HEK293T (cell line): ENCODE data around the gene USP43.
"Not testable (repeated sequence)": the region's sequence is repeated elsewhere in the genome, so short reads cannot be mapped to it uniquely, and the experiment has no call there.

Source experiments
- CTCF ChIA-PET: fragments of 350-600 bp; formaldehyde crosslinking; extraction: SDS; loops from one replicate; lab custom pipeline; 2021; ENCODE audit warnings: antibody characterized with exemption, inconsistent platforms; lab: Yijun Ruan, JAX
- POLR2A ChIA-PET: fragments of 350-600 bp; formaldehyde crosslinking; extraction: SDS; loops from one replicate; lab custom pipeline; 2020; ENCODE audit warnings: antibody characterized with exemption, inconsistent platforms; lab: Yijun Ruan, JAX
- DNase-seq: peaks from one replicate; pipeline ENCODE4 v3.0.0; 2012; ENCODE audit warnings: mixed read lengths; ENCODE audit errors: extremely low spot score
- ARNT ChIP-seq: fragments of 450-650 bp; IDR thresholded peaks from 2 replicates; pipeline ENCODE4 v1.6.1; 2017; ENCODE audit warnings: mild to moderate bottlenecking
- BHLHE40 ChIP-seq: fragments of 450-650 bp; IDR thresholded peaks from 2 replicates; pipeline ENCODE4 v1.6.1; 2016; ENCODE audit warnings: mild to moderate bottlenecking, moderate library complexity, borderline replicate concordance
- CTBP1 ChIP-seq: fragments of 450-650 bp; IDR thresholded peaks from 2 replicates; pipeline ENCODE4 v1.6.1; 2016; ENCODE audit warnings: borderline replicate concordance
- ELF4 ChIP-seq: fragments of 450-650 bp; IDR thresholded peaks from 2 replicates; pipeline ENCODE4 v1.6.1; 2017; ENCODE audit warnings: antibody characterized with exemption
- FOXA1 ChIP-seq: fragments of 450-650 bp; IDR thresholded peaks from 2 replicates; pipeline ENCODE4 v1.6.1; 2016; ENCODE audit warnings: mild to moderate bottlenecking
- FOXK2 ChIP-seq: fragments of 450-650 bp; IDR thresholded peaks from 2 replicates; pipeline ENCODE4 v1.6.1; 2016; ENCODE audit warnings: mild to moderate bottlenecking
- FOXM1 ChIP-seq: fragments of 450-650 bp; IDR thresholded peaks from 2 replicates; pipeline ENCODE4 v1.6.1; 2017; ENCODE audit warnings: mild to moderate bottlenecking, borderline replicate concordance
- HDGF ChIP-seq: fragments of 450-650 bp; IDR thresholded peaks from 2 replicates; pipeline ENCODE4 v1.6.1; 2017; ENCODE audit warnings: antibody characterized with exemption, borderline replicate concordance
- L3MBTL2 ChIP-seq: fragments of 450-650 bp; conservative IDR thresholded peaks from 2 replicates; pipeline ENCODE4 v1.6.1; 2016; ENCODE audit warnings: mild to moderate bottlenecking
- LEF1 ChIP-seq: fragments of 450-650 bp; IDR thresholded peaks from 2 replicates; pipeline ENCODE4 v1.6.1; 2017; ENCODE audit warnings: mild to moderate bottlenecking, borderline replicate concordance
- NFRKB ChIP-seq: fragments of 450-650 bp; IDR thresholded peaks from 2 replicates; pipeline ENCODE4 v1.6.1; 2016; ENCODE audit warnings: mild to moderate bottlenecking, moderate library complexity
- SP1 ChIP-seq: fragments of 450-650 bp; IDR thresholded peaks from 2 replicates; pipeline ENCODE4 v1.6.1; 2017
- SUZ12 ChIP-seq: fragments of 450-650 bp; IDR thresholded peaks from 2 replicates; pipeline ENCODE4 v1.6.1; 2016; ENCODE audit warnings: mild to moderate bottlenecking
- TARDBP ChIP-seq: fragments of 450-650 bp; IDR thresholded peaks from 2 replicates; pipeline ENCODE4 v1.6.1; 2016
- ZNF384 ChIP-seq: fragments of 450-650 bp; IDR thresholded peaks from 2 replicates; pipeline ENCODE4 v1.6.1; 2016
- TF ChIP-seq, protein P1 (sequence below): fragments of 450-650 bp; IDR thresholded peaks from 2 replicates; pipeline ENCODE4 v1.6.1; 2016

USP43 gene

DNA sequence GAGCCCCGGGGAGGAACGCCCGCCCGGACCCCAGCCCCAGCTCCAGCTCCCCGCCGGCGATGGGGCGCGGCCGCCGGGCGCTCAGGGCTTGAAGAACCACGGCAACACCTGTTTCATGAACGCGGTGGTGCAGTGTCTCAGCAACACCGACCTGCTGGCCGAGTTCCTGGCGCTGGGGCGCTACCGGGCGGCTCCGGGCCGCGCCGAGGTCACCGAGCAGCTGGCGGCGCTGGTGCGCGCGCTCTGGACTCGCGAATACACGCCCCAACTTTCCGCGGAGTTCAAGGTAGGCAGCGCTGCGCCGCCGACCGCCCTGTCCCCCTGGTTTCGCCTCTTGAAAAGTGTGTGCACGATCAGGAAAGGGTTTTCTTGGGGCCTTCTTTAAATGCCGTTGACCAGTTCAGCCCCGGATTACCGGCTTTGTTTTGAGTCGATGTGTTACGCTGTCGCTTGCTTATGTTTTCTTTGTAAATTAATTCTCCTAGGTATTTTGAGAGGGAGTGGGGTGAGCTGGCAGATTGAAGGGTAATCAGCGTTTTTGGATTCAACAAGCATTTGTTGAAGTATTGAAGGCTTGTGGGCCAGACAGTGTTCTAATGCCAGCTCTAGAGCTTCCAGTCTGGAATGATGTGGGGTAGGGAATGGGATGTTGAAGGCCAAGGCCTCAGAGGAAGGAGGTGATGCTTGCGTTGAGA lies 681 bp downstream of the USP43 start:
- TF ChIP-seq BHLHE40 (no peak), FOXA1 (no peak), L3MBTL2 (peak; percentile 48; the same call in 1 of the 2 replicates)
- ChIA-PET CTCF (no interaction called here), POLR2A (interaction anchor here (1.5 kb wide), 1 partner anchor 643 kb away, joined by 3 read pairs; no protein-coding TSS in a partner anchor)
- peak; percentile 40 for DNase-seq

DNA sequence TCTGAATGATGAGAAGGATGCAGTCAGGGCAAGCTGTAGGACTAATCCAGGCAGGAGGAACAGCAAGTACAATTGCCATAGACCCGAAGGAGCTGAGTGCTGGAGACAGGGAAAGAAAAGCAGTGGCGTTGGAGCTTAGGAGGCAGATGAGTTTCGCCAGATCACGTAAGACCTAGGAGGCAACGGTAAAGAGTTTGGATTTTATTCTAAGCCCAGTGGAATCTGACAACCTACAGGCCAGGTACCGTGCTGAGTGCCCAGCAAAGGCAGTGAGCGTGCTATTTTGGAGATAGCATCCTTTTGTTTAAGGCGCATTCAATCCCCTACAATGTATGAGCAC lies 1.2 kb downstream of the USP43 start:
- POLR2A ChIA-PET, result interaction anchor here (1.5 kb wide), 1 partner anchor 644 kb away, joined by 3 read pairs; no protein-coding TSS in a partner anchor
- no peak for DNase-seq
- CTCF ChIA-PET, result no interaction called here
- TF ChIP-seq FOXK2 (no peak), LEF1 (no peak), TARDBP (no peak), SP1 (no peak), FOXM1 (no peak), HDGF (no peak), ZNF384 (no peak), ELF4 (no peak), L3MBTL2 (no peak), NFRKB (no peak)
- TF ChIP-seq, protein P1, sequence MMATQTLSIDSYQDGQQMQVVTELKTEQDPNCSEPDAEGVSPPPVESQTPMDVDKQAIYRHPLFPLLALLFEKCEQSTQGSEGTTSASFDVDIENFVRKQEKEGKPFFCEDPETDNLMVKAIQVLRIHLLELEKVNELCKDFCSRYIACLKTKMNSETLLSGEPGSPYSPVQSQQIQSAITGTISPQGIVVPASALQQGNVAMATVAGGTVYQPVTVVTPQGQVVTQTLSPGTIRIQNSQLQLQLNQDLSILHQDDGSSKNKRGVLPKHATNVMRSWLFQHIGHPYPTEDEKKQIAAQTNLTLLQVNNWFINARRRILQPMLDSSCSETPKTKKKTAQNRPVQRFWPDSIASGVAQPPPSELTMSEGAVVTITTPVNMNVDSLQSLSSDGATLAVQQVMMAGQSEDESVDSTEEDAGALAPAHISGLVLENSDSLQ, result no peak

DNA sequence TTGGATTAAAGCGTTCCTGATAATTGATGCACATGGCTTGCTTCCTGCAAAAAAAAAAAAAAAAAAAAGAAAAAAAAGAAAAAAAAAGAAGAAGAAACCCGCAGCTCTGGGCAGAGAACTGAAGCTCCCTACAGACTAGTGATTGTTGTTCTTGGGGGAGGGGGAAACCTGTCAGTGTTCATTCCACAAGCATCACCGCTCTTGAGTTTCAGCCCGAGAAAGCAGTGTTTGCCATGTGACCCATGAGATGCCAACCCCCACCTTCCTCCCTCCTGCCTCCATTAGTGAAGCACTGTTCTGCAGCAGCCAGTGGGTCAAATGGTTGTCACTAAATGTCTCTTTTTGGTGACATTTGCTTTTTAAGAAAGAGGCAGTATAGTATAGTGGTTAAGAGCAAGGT lies 1.7 kb downstream of the USP43 start:
- ChIA-PET CTCF (no interaction called here), POLR2A (no interaction called here)
- TF ChIP-seq FOXA1, result no peak
- no peak for TF ChIP-seq ZNF384
- no peak for TF ChIP-seq ARNT
- TF ChIP-seq, protein P1, result no peak
- no peak for TF ChIP-seq L3MBTL2
- no peak for TF ChIP-seq CTBP1
- no peak for TF ChIP-seq SUZ12
- DNase-seq, result no peak

DNA sequence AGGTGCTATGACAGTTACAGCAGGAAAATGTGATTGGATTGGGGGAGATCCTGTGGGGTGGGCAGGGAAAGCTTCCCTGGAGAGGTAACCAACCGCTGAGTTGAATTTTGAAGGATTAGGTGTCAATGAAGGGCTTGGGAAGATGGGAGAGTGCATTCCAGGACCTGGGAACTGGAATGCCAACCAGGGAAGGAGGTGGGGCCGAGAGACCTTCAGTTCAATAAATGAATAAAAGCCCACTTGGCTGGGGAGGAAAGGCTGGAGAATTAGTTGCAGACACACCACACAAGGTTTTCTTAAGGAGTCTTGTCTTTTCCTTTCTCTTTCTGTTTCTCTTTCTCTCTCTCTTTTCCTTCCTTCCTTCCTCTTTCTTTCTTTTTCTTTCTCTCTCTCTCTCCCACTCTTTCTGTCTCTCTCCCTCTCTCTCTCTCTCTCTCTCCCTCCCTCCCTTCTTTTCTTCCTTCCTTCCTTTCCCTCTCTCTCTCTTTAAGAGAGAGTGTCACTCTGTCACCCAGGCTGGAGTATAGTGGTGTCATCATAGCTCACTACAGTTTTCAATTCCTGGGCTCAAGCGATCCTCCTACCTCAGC lies 3.3 kb downstream of the USP43 start:
- ChIA-PET CTCF (interaction anchor here (1.4 kb wide), 1 partner anchor 12 kb away, joined by 3 read pairs; no protein-coding TSS in a partner anchor), POLR2A (no interaction called here)
- no peak for DNase-seq
- TF ChIP-seq CTBP1 (no peak), TARDBP (no peak), LEF1 (no peak), SUZ12 (no peak), FOXK2 (no peak), FOXA1 (no peak), L3MBTL2 (no peak)
- TF ChIP-seq, protein P1, result no peak

DNA sequence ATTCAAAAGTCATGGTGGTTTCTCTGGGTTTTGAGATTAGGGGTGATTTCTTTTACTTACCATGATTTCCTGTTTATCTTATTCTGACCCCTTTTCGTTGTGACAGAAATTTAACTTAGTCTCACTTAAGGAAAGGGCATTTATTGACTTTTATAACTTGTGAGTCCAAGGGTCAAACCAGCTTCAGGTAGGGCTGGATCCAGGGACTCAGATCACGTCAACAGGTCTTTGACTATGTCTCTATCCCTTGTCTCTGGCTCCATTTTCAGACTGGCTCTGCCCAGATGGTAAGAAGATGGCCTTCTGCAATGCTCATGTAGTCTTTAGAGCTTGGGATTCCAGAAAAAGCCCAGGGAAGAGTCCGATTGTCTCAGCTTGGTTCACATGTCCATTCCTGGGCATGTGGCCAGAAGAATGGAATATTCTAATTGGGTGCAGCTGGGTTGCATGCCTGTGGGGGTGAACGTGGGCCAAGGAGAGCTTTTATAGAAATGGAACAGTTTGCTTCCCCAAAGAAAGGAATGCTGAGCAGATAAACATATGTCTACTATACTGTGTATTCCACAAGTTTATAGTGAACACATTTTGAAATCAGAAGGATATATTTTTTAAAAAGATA lies 13.4 kb downstream of the USP43 start:
- TF ChIP-seq FOXA1, result no peak
- TF ChIP-seq LEF1, result no peak
- no peak for TF ChIP-seq CTBP1
- TF ChIP-seq ARNT, result no peak
- TF ChIP-seq SP1, result no peak
- no peak for TF ChIP-seq HDGF
- no peak for TF ChIP-seq ZNF384
- CTCF ChIA-PET, result no interaction called here
- POLR2A ChIA-PET, result no interaction called here
- no peak for DNase-seq

DNA sequence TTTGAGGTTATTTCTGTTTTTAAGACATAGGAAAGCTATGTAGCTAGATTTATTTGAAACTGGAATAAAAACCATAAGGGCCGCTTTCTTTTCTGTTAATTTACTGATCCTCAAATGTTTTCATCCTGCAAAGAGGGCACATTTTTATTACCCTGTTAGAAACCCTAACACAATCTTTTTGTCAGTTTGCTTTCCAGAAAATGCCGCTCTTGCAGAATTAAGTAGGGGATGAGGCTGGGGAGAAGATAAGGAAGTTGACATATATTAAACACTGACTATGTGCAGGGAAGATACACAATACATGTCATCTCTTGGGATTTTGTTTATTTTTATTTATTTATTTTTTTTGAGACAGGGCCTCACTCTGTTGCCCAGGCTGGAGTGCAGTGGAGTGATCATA lies 15.7 kb downstream of the USP43 start:
- POLR2A ChIA-PET, result no interaction called here
- DNase-seq, result no peak
- TF ChIP-seq TARDBP (no peak), L3MBTL2 (no peak), ZNF384 (no peak), SP1 (no peak), LEF1 (no peak), FOXA1 (no peak), FOXK2 (no peak), CTBP1 (no peak), BHLHE40 (no peak), HDGF (no peak), SUZ12 (no peak), ARNT (no peak), ELF4 (no peak), NFRKB (no peak), FOXM1 (no peak)
- TF ChIP-seq, protein P1, result no peak
- CTCF ChIA-PET, result interaction anchor here (1.3 kb wide), 1 partner anchor 13 kb away, joined by 3 read pairs; no protein-coding TSS in a partner anchor

DNA sequence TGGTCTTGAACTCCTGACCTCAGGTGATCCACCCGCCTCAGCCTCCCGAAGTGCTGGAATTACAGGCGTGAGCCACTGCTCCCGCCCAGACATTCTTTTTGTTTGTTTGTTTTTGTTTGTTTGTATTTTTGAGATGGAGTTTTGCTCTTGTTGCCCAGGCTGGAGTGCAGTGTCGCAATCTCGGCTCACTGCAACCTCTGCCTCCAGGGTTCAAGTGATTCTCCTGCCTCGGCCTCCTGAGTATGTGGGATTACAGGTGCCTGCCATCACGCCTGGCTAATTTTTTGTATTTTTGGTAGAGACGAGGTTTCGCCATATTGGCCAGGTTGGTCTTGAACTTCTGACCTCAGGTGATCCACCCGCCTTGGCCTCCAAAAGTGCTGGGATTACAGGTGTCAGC lies 18.2 kb downstream of the USP43 start:
- CTCF ChIA-PET, POLR2A ChIA-PET, DNase-seq: not testable (repeated sequence)
